NCI-H1436 treated with DMSO at 0.1 percent for 48 hours (cell line): ENCODE results near the gene PSME2.

Source experiments
- DNase-seq: peaks from one replicate; lab custom pipeline; 2025; lab: John Stamatoyannopoulos, UW

Gene PSME2

GRCh38 chr14:24146453-24146977 is at the start of gene PSME2:
TSS of gene PSME2 (minus strand) at chr14:24146610. CDS start at chr14:24146581, 29 bp downstream.
- DNase-seq: peak; percentile 87

- peak; percentile 44 for DNase-seq
Observed at GRCh38 chr14:24195186-24196070, 49.0 kb upstream of the PSME2 start, which contains the start of gene TM9SF1. TSS of gene TM9SF1 (minus strand) at chr14:24195441. CDS start at chr14:24195019, 422 bp downstream.

GRCh38 chr14:24194873-24195185 is 48.4 kb upstream of the PSME2 start:
- no peak for DNase-seq

- DNase-seq: no peak
Observed at GRCh38 chr14:24194186-24194872, 47.9 kb upstream of the PSME2 start.

- DNase-seq: no peak
Observed at GRCh38 chr14:24192933-24193332, 46.5 kb upstream of the PSME2 start.

- no peak for DNase-seq
Observed at GRCh38 chr14:24190416-24190815, 44.0 kb upstream of the PSME2 start.

- no peak for DNase-seq
Observed at GRCh38 chr14:24189460-24189859, 43.0 kb upstream of the PSME2 start.

- no peak for DNase-seq
Observed at GRCh38 chr14:24189059-24189375, 42.6 kb upstream of the PSME2 start.

- DNase-seq: peak; percentile 91
Observed at GRCh38 chr14:24188251-24189058, 42.0 kb upstream of the PSME2 start, which contains the start of gene IPO4. TSS of gene IPO4 (minus strand) at chr14:24188816. CDS start at chr14:24188787, 29 bp downstream.

GRCh38 chr14:24187539-24187915 is 41.1 kb upstream of the PSME2 start:
- no peak for DNase-seq

GRCh38 chr14:24186831-24187538 is 40.6 kb upstream of the PSME2 start:
- no peak for DNase-seq

GRCh38 chr14:24185741-24186140 is 39.3 kb upstream of the PSME2 start:
- no peak for DNase-seq

- no peak for DNase-seq
Observed at GRCh38 chr14:24185026-24185425, 38.6 kb upstream of the PSME2 start.

- no peak for DNase-seq
Observed at GRCh38 chr14:24184104-24184970, 37.9 kb upstream of the PSME2 start.

GRCh38 chr14:24183014-24183481 is 36.6 kb upstream of the PSME2 start:
- DNase-seq: no peak

- DNase-seq: no peak
Observed at GRCh38 chr14:24182110-24182882, 35.9 kb upstream of the PSME2 start.

- DNase-seq: no peak
Observed at GRCh38 chr14:24181371-24182077, 35.1 kb upstream of the PSME2 start.

- no peak for DNase-seq
Observed at GRCh38 chr14:24179961-24180796, 33.8 kb upstream of the PSME2 start.
